T follicular helper cell (primary cell): Measurements from ENCODE around the gene NPAS3.

ENCODE experiments used
- DNase-seq: peaks from one replicate; pipeline ENCODE4 v3.0.0-alpha.2; 2020; ENCODE audit warnings: low read depth

The NPAS3 gene

DNA sequence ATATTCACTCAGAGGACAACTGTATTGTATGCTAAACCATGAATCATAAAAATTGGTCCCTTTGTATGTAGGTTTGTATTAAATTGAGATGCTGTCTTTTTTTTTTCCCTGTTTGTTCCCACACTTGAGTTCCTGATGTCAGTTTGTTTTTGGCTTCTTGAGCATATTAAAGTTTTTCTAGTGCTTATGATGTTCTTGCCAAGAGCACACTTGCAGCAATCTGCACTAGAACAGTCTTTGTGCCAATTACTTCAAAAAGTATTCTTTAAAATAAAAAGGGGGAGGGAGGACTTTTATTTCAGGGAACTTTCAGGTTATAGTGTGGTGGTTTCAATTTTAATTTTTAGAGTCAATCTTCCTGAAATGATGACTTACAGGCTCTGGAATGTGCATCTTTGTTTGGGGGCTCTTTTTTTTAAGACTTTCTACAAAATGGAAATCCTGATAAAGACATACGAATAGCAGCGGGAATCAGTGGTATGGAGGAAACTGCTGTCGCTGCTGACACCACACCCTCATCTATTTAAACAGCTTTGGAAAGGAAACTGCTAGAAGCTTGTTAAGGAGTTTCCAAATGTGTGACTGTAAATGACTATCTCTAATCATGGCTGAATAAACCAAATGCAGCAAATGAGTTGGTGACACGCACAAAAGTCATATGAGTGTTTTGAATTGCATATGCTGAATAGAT lies 823.6 kb downstream of the NPAS3 start:
- DNase-seq = no peak

GRCh38 chr14:33764876-33765650 lies 826.4 kb downstream of the NPAS3 start:
- no peak for DNase-seq

DNA sequence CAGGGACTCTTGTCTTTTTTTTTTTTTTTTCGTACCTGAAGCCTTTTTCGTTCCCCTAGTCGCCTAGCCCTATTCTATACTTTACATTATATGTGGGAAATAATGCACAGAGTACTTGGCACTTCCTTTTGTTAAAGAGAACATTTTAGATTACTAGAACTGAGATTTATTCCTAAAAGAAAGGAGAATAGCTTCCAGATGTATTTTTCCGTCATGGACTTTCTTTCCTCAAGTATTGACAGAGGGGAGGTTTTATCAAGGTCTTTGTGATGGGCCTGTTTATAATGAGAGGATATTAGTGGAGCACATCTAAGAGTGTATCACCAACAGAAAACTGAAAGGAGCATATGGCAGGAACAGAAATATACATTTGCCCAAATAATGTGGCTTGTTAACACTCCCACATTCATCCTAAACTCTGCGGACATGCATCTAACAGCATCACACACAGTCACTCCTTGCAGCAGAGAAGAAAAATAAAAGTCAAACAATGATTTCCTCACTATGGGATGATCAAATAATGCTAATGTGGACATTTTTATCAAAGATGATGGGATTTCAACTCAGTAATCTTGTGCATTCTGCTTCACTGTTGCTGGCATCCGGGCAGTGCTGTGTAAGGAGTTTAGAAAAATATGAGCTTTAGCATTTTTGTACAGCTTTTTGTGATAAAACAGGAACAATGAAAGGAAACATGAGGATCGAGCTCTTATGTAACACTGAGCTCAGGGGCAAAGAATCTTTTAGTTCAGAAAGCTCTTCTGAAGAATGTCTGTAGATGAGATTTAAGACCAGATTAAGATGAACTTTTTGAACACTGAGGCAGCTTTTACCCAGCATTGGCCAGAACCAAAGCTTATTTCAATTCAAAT lies 829.1 kb downstream of the NPAS3 start:
- no peak for DNase-seq

GRCh38 chr14:33768458-33768830 lies 829.8 kb downstream of the NPAS3 start:
- no peak for DNase-seq

DNA sequence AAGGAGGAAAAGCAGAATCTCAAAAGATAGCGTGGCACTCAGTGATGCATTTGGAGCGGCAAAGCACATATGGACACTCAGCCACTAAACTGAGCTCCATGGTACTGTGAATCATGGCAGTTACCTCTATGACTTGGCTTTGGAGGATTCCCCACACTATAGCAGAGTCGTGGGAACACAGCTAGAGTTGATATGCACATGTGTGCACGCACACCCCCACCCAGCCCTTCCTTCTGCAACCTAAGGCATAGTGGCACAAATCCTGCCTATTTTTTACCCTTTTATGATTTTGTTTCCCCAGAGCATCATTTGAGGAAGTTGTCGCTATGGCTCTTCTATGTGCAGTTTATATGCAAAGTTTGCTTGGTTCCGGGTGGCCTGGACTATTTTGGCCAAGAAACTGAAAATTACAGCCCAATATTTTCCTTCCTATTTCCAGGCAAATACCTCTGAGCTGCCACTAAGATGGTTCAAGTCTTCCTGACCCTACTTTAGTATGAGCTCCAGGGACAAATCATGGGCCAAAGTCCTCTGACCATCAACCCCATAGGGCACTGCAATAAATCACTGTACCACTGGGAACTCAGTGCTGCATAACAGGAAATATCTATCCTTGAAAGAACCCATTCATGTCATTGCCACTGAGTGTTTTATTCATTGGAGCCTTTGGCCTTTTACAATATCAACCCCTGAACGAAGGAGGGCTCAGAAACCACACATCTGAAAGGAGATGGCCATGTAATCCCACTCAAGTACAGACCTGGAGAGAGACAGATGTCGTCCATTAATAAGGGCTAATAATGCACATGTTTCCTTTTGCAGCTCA lies 834.7 kb downstream of the NPAS3 start:
- DNase-seq = no peak

DNA sequence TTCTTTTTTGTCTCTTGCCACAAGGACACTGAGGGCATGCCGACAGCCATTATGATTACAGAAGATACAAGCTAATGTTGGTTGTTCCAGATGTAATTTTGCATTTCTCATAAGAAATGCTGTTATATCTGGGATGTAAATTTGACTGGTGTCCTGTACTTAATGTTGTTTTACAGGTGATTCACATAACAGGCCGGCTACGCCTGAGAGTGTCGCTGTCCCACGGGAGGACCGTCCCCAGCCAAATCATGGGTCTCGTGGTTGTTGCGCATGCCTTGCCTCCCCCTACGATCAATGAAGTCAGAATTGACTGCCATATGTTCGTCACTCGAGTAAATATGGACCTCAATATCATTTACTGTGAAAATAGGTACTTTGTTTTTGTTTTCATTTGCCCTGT lies 835.5 kb downstream of the NPAS3 start:
- DNase-seq = no peak

GRCh38 chr14:33774723-33775470 lies 836.2 kb downstream of the NPAS3 start:
- DNase-seq = no peak

GRCh38 chr14:33776871-33777270 lies 838.2 kb downstream of the NPAS3 start:
- DNase-seq = no peak

- no peak for DNase-seq
Measured at GRCh38 chr14:33777681-33778080, 839.0 kb downstream of the NPAS3 start.

- no peak for DNase-seq
Measured at GRCh38 chr14:33780035-33780434, 841.4 kb downstream of the NPAS3 start.

- no peak for DNase-seq
Measured at GRCh38 chr14:33781236-33781635, 842.6 kb downstream of the NPAS3 start.

DNA sequence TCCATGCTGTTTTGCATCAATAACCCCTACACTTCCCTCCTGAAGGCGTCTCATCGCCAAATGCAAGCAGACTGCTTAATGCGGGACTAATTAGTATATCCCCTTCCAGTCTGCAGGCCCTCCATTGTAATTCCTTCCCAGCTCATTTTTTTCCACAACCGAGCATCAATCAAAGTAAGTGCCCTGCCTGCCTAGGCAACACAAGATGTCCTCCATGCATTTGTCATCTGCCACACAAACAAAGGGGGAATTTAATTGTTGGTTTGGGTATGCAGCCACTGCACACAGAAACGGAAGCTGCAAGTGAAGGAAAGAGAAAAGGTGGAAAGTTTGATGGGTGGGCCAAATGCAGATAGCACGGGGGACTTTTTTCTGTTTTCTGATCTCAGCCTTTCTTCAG lies 844.2 kb downstream of the NPAS3 start:
- DNase-seq = no peak

GRCh38 chr14:33786091-33786825 lies 847.6 kb downstream of the NPAS3 start:
- no peak for DNase-seq

- no peak for DNase-seq
Measured at GRCh38 chr14:33788161-33788560, 849.5 kb downstream of the NPAS3 start.

- no peak for DNase-seq
Measured at GRCh38 chr14:33790996-33791395, 852.3 kb downstream of the NPAS3 start.

- DNase-seq = no peak
Measured at GRCh38 chr14:33792009-33792719, 853.5 kb downstream of the NPAS3 start.

- DNase-seq = peak; percentile 41
Measured at GRCh38 chr14:33792720-33793368, 854.2 kb downstream of the NPAS3 start.

DNA sequence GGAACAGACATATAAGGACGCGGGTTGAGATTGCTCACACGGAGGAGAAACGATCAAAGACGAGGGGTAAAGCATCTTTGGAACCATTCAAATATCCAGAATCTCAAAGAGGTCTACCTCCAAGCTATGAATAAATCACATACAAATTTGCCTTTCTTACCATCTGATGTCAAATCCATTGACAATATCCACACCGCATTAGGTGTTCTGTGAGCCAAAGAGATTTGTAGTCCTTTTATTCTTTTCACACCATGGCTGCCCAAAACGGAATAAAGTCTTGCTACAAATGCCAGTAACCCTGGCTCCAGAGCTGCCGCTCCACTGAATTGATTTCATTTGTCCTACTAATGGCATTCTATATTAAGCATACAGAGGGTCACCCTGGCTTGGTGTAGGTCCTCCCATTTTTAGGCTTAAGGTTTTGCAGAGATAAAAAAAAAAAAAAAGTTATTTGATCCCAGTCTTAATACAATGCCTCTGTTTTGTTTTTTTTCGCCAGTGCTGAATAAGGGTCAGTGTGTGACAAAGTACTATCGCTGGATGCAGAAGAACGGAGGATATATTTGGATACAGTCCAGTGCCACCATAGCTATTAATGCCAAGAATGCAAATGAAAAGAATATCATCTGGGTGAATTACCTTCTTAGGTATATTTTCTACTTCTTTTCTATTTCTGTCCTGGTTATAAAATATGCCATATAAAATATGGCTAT lies 854.9 kb downstream of the NPAS3 start:
- DNase-seq = no peak
